HCT116 (cell line): ENCODE results near the gene FHOD1. TPM values are rescaled to one million over a fixed set of nuclear protein-coding genes. Genes with fewer than 3 reads are reported as not detected.

Experiments
- ATAC-seq: fragments of 200-7000 bp; cut with Tn5 transposase; 2 replicates; pipeline ENCODE4 v1.9.1; 2020; ENCODE audit warnings: mild to moderate bottlenecking, moderate library complexity
- BruUV-seq: library from RNA; stranded (reverse); fragments of 400-500 nt; replicated peaks from 2 replicates; lab custom pipeline; 2021; lab: Mats Ljungman, UMichigan
- CTCF ChIA-PET: fragments of 300-600 bp; sonication (Branson Sonifier 250); formaldehyde crosslinking; loops from one replicate; lab custom pipeline; 2021; ENCODE audit warnings: antibody characterized with exemption; lab: Charles Lee
- POLR2A ChIA-PET: fragments of 300-600, 350-600 bp; sonication (Branson Sonifier 250); formaldehyde crosslinking; loops from one replicate; lab custom pipeline; 2021; ENCODE audit warnings: antibody characterized with exemption; lab: Charles Lee
- RAD21 ChIA-PET, 2 experiments: fragments of 300-600 bp; sonication (Branson Sonifier 250); formaldehyde crosslinking; loops; one replicate each; lab custom pipeline; 2023; ENCODE audit warnings: low total read pairs in 2 of 2; ENCODE audit not compliant: uncharacterized antibody in 2 of 2, unreplicated experiment in 2 of 2, low non-redundant PET in 1 of 2; lab: Charles Lee
- DNase-seq: peaks from one replicate; pipeline ENCODE4 v3.0.0-alpha.2; 2010; ENCODE audit warnings: low read depth, low spot score
- H2AFZ ChIP-seq: fragments of 200-600 bp; shearing (Covaris generic), sonication (generic); 2 replicates; pipeline ENCODE4 v1.6.1; 2017; ENCODE audit warnings: low read depth, mixed run types, mixed read lengths, antibody characterized with exemption, low read length; ENCODE audit not compliant: poor library complexity, severe bottlenecking
- H3K27ac ChIP-seq: 2 replicates; pipeline ENCODE4 v1.5.1; 2012; ENCODE audit warnings: low read depth, low read length
- H3K27me3 ChIP-seq: fragments of 200-600 bp; sonication (generic); 2 replicates; pipeline ENCODE4 v1.6.1; 2016; ENCODE audit warnings: mixed run types, low read length, mixed read lengths; ENCODE audit not compliant: insufficient read depth
- H3K36me3 ChIP-seq, 2 experiments: fragments of 200-500 bp in 1 of 2; fragments of 200-600 bp in 1 of 2; sonication (Bioruptor generic) in 1 of 2; sonication (generic) in 1 of 2; 2 replicates each; pipeline versions ENCODE4 v1.5.1 to v1.6.1; 2014 to 2016; ENCODE audit warnings: low read length in 2 of 2, inconsistent platforms in 1 of 2, mixed read lengths in 1 of 2, mixed run types in 1 of 2; ENCODE audit not compliant: insufficient read depth in 2 of 2, control insufficient read depth in 1 of 2
- H3K4me1 ChIP-seq, 2 experiments: fragments of 200-600 bp in 1 of 2; sonication (generic) in 1 of 2; 2 replicates each; pipeline versions ENCODE4 v1.5.1 to v1.6.1; 2012 to 2017; ENCODE audit warnings: low read length in 2 of 2, inconsistent platforms in 1 of 2, mild to moderate bottlenecking in 1 of 2, mixed read lengths in 1 of 2, mixed run types in 1 of 2, moderate library complexity in 1 of 2; ENCODE audit not compliant: insufficient read depth in 2 of 2, control insufficient read depth in 1 of 2
- H3K4me2 ChIP-seq: fragments of 200-600 bp; sonication (generic); 2 replicates; pipeline ENCODE4 v1.6.1; 2017; ENCODE audit warnings: mixed run types, low read length, mixed read lengths
- H3K4me3 ChIP-seq, 2 experiments: fragments of 200-600 bp in 1 of 2; sonication (generic) in 1 of 2; replicated peaks in 1 of 2; 2 replicates each; pipeline ENCODE4 v1.5.1; 2011 to 2016; ENCODE audit warnings: low read length in 2 of 2, control low read depth in 1 of 2, low read depth in 1 of 2, mild to moderate bottlenecking in 1 of 2, mixed read lengths in 1 of 2, mixed run types in 1 of 2
- H3K79me2 ChIP-seq: fragments of 200-600 bp; sonication (generic); 2 replicates; pipeline ENCODE4 v1.6.1; 2017; ENCODE audit warnings: mild to moderate bottlenecking, mixed run types, low read length, moderate library complexity, mixed read lengths; ENCODE audit not compliant: insufficient read depth
- H3K9ac ChIP-seq: fragments of 200-600 bp; sonication (generic); 2 replicates; pipeline ENCODE4 v1.6.1; 2016; ENCODE audit warnings: low read length, mixed read lengths
- H3K9me2 ChIP-seq: fragments of 200-600 bp; sonication (generic), shearing (Covaris generic); 2 replicates; pipeline ENCODE4 v1.6.1; 2017; ENCODE audit warnings: mixed run types, mild to moderate bottlenecking, moderate library complexity; ENCODE audit not compliant: insufficient read depth
- H3K9me3 ChIP-seq, 2 experiments: fragments of 200-500 bp in 1 of 2; fragments of 200-600 bp in 1 of 2; sonication (Bioruptor generic) in 1 of 2; sonication (generic) in 1 of 2; 2 replicates each; pipeline ENCODE4 v1.6.1; 2014 to 2017; ENCODE audit warnings: low read length in 2 of 2, mixed read lengths in 2 of 2, inconsistent platforms in 1 of 2, low read depth in 1 of 2, mild to moderate bottlenecking in 1 of 2, mixed run types in 1 of 2, moderate library complexity in 1 of 2; ENCODE audit not compliant: control insufficient read depth in 1 of 2, insufficient read depth in 1 of 2
- H4K20me1 ChIP-seq: fragments of 200-600 bp; sonication (generic), shearing (Covaris generic); 2 replicates; pipeline ENCODE4 v1.6.1; 2017; ENCODE audit warnings: mixed run types, mild to moderate bottlenecking, moderate library complexity; ENCODE audit not compliant: insufficient read depth
- ATF3 ChIP-seq: IDR thresholded peaks from 2 replicates; pipeline ENCODE4 v1.6.1; 2012
- CTCF ChIP-seq, 3 experiments: fragments of 200-600 bp in 1 of 3; sonication (generic) in 1 of 3; IDR thresholded peaks in 2 of 3; conservative IDR thresholded peaks in 1 of 3; 2 replicates each; pipeline ENCODE4 v1.5.1; 2012 to 2017; ENCODE audit warnings: low read depth in 2 of 3, low read length in 2 of 3, antibody characterized with exemption in 1 of 3, borderline replicate concordance in 1 of 3, control low read depth in 1 of 3, mild to moderate bottlenecking in 1 of 3, mixed read lengths in 1 of 3, mixed run types in 1 of 3, moderate library complexity in 1 of 3; ENCODE audit not compliant: insufficient read depth in 1 of 3
- EGR1 ChIP-seq: IDR thresholded peaks from 2 replicates; pipeline ENCODE4 v1.6.1; 2012; ENCODE audit warnings: low read depth
- EZH2 ChIP-seq: fragments of 200-600 bp; sonication (generic); IDR thresholded peaks from 2 replicates; pipeline ENCODE4 v1.6.1; 2017; ENCODE audit warnings: antibody characterized with exemption, mixed run types
- JUND ChIP-seq: IDR thresholded peaks from 2 replicates; pipeline ENCODE4 v1.6.1; 2012
- POLR2A ChIP-seq: IDR thresholded peaks from 2 replicates; pipeline ENCODE4 v1.7.0; 2011; ENCODE audit warnings: borderline replicate concordance; ENCODE audit not compliant: insufficient read depth, insufficient read length; ENCODE audit errors: extremely low read depth
- SIN3A ChIP-seq: IDR thresholded peaks from 2 replicates; pipeline ENCODE4 v1.6.1; 2012; ENCODE audit warnings: low read depth
- intact Hi-C: fragments of 100-400 bp; cut with micrococcal nuclease; formaldehyde crosslinking; loops from 2 replicates; pipeline ENCODE4 v1.10.0; 2022
- total RNA-seq: library from RNA; stranded (reverse); gene quantifications from one replicate; pipeline ENCODE4 v1.2.1, GENCODE V29; 2021; ENCODE audit not compliant: unreplicated experiment
- TF ChIP-seq, protein P1 (sequence below): IDR thresholded peaks from 2 replicates; pipeline ENCODE4 v1.6.1; 2012; ENCODE audit warnings: low read depth

The FHOD1 gene
- total RNA-seq, 1 experiment from 2014 or later: 69.2 TPM

DNA sequence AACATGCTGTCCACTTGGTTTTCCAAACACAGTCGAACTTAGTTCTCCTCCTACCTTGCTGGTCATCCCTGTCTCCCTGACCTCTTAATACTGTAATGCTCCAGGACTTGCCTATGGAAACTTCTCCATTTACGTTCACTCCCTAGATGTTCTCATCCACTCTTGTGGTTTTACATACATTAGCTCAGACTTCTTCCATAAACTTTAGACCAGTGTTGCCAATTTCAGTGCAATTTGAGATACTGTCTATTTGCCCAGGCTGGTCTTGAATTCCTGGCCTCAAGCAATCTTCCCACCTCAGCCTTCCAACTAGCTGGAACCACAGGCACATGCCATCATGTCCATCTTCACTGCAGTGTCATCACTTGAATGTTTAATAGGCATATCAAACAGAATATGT is 65.0 kb downstream of the FHOD1 start:
- RAD21 ChIA-PET: no interaction called here
- Histone ChIP-seq H3K79me2 (peaks cover 11% of the 10 kb centered on the region), H3K27ac (no peak overlapping the region), H3K9ac (no peak overlapping the region), H3K4me3 (peak overlapping the region; percentile 68 to 71; a peak in 3 of 4 replicates), H3K4me1 (peaks cover 29 to 67% of the 10 kb centered on the region in 2 experiments), H4K20me1 (no peaks in the 10 kb centered on the region), H3K9me3 (no peaks in the 10 kb centered on the region), H3K4me2 (peak overlapping the region; percentile 82), H2AFZ (no peak overlapping the region), H3K27me3 (no peaks in the 10 kb centered on the region), H3K9me2 (no peaks in the 10 kb centered on the region), H3K36me3 (no peaks in the 10 kb centered on the region)
- no TSS peak for BruUV-seq
- DNase-seq: no peak
- TF ChIP-seq EZH2 (no peak), EGR1 (no peak), SIN3A (no peak), ATF3 (no peak), CTCF (IDR thresholded peaks at IDR 0.05 in 2 of 3, conservative IDR thresholded peaks at IDR 0.05 in 1 of 3; ENCODE audit: borderline replicate concordance in 1 of 3, insufficient read depth in 1 of 3, low read depth in 2 of 3, low read length in 2 of 3) (no peak), JUND (no peak), POLR2A (no peak)
- TF ChIP-seq, protein P1, sequence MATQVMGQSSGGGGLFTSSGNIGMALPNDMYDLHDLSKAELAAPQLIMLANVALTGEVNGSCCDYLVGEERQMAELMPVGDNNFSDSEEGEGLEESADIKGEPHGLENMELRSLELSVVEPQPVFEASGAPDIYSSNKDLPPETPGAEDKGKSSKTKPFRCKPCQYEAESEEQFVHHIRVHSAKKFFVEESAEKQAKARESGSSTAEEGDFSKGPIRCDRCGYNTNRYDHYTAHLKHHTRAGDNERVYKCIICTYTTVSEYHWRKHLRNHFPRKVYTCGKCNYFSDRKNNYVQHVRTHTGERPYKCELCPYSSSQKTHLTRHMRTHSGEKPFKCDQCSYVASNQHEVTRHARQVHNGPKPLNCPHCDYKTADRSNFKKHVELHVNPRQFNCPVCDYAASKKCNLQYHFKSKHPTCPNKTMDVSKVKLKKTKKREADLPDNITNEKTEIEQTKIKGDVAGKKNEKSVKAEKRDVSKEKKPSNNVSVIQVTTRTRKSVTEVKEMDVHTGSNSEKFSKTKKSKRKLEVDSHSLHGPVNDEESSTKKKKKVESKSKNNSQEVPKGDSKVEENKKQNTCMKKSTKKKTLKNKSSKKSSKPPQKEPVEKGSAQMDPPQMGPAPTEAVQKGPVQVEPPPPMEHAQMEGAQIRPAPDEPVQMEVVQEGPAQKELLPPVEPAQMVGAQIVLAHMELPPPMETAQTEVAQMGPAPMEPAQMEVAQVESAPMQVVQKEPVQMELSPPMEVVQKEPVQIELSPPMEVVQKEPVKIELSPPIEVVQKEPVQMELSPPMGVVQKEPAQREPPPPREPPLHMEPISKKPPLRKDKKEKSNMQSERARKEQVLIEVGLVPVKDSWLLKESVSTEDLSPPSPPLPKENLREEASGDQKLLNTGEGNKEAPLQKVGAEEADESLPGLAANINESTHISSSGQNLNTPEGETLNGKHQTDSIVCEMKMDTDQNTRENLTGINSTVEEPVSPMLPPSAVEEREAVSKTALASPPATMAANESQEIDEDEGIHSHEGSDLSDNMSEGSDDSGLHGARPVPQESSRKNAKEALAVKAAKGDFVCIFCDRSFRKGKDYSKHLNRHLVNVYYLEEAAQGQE: no peak
- intact Hi-C loops: no loop called here
- POLR2A ChIA-PET: no interaction called here
- ATAC-seq: no peak
- CTCF ChIA-PET: interaction anchor here (0.7 to 1.1 kb wide), 2 partner anchors 16 to 156 kb away, joined by 3 read pairs; no protein-coding TSS in a partner anchor
